Esophagus squamous epithelium (tissue), 5 donors: Measurements from ENCODE around the gene SYNPR. TPM values are rescaled to one million over a fixed set of nuclear protein-coding genes. Genes with fewer than 3 reads are reported as not detected.

Experiments used
- DNase-seq: peaks from one replicate; lab custom pipeline; 2025; lab: John Stamatoyannopoulos, UW
- H3K27ac ChIP-seq, 4 donors: fragments of 200-600 bp; sonication (generic); one replicate each; pipeline ENCODE4 v1.5.1; 2016 to 2019; ENCODE audit warnings: mild to moderate bottlenecking in 1 of 4
- H3K27me3 ChIP-seq, 4 donors: fragments of 200-600 bp; sonication (generic); 1 replicate in 3 of 4; 2 replicates in 1 of 4; pipeline versions ENCODE4 v1.5.1 to v1.6.0; 2017 to 2021; ENCODE audit warnings: antibody characterized with exemption in 1 of 4
- H3K36me3 ChIP-seq, 3 donors: fragments of 200-600 bp; sonication (generic); one replicate each; pipeline ENCODE4 v1.5.1; 2016 to 2019
- H3K4me1 ChIP-seq, 3 donors: fragments of 200-600 bp; sonication (generic); one replicate each; pipeline ENCODE4 v1.5.1; 2017 to 2019
- H3K4me3 ChIP-seq, 4 donors: fragments of 200-600 bp; sonication (generic); 1 replicate in 3 of 4; 2 replicates in 1 of 4; pipeline ENCODE4 v1.5.1; 2016 to 2019; ENCODE audit warnings: mild to moderate bottlenecking in 2 of 4, moderate library complexity in 1 of 4
- H3K9me3 ChIP-seq, 3 donors: fragments of 200-600 bp; sonication (generic); one replicate each; pipeline ENCODE4 v1.5.1; 2016 to 2019
- POLR2A ChIP-seq, 4 donors: fragments of 450-650 bp; IDR thresholded peaks; one replicate each; pipeline ENCODE4 v1.6.1; 2017; ENCODE audit warnings: antibody characterized with exemption in 4 of 4, mild to moderate bottlenecking in 4 of 4, moderate library complexity in 3 of 4
- WGBS, 2 donors: methylation state at CpG; one replicate each; pipeline ENCODE4 v1.1.5; 2018; 5-methylcytosine and 5-hydroxymethylcytosine counted together
- intact Hi-C: fragments of 100-400 bp; cut with DNase I; formaldehyde crosslinking; loops from one replicate; pipeline ENCODE4 v1.15.0; 2022
- total RNA-seq, 4 donors: library from RNA; depleted of rRNA; stranded (reverse); fragments of >200 nt; gene quantifications; one replicate each; pipeline ENCODE4 v1.1.0, GENCODE V29; 2016
- TF ChIP-seq, protein P1 (sequence below), 6 experiments: fragments of 450-650 bp in 4 of 6; fragments of 200-600 bp in 2 of 6; sonication (generic) in 2 of 6; IDR thresholded peaks; one replicate each; pipeline ENCODE4 v1.5.1; 2016 to 2019; ENCODE audit warnings: antibody characterized with exemption in 6 of 6, mild to moderate bottlenecking in 4 of 6, moderate library complexity in 4 of 6
- donor health status: DM: yes; HTN: yes; CAD: no.

Gene SYNPR
- total RNA-seq, 4 donors from 2014 or later, result not detected

DNA sequence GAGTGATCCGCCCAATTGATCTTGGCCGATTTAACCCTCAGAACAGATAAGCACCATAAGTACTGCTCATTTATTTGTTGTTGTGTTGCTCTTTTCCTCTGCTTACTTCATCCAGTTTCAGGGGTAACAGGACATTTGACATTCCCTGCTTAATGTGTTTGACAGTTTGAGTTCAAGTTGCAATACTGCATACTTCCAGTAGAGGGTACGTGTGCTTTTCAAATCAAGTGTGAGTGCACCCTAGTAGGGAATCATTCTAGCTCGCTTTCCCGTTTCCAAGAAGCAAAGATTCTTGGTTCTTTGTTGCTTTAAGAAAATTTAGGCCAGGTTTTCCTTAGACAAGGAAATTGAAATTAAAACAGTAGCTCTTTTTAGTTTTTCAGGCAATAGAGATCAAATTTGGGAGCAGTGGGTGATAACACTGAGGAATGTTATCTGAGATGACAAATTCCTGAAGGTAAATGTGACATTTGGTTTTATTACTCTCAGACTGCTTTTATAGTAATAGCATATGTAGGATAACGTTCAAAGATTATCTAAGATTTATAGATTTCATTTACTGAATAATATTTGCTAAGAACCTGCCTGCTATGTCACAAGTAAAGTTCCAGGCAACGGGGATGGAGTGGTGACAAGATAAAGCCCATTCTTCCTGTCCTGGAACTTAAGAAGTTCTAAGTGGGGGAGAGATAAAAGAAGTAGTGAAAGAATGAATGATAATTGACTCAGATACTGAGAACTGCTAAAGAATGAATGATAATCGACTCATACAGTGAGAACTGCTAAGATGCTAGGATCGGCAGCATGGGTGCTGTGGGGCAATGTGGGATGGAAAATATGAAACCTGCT lies 73.3 kb downstream of the SYNPR start:
- H3K36me3 ChIP-seq, result no peaks in the 10 kb centered on the region
- no peaks in the 10 kb centered on the region for H3K4me1 ChIP-seq
- TF ChIP-seq POLR2A (IDR thresholded peaks at IDR 0.05), result no peak
- TF ChIP-seq, protein P1, sequence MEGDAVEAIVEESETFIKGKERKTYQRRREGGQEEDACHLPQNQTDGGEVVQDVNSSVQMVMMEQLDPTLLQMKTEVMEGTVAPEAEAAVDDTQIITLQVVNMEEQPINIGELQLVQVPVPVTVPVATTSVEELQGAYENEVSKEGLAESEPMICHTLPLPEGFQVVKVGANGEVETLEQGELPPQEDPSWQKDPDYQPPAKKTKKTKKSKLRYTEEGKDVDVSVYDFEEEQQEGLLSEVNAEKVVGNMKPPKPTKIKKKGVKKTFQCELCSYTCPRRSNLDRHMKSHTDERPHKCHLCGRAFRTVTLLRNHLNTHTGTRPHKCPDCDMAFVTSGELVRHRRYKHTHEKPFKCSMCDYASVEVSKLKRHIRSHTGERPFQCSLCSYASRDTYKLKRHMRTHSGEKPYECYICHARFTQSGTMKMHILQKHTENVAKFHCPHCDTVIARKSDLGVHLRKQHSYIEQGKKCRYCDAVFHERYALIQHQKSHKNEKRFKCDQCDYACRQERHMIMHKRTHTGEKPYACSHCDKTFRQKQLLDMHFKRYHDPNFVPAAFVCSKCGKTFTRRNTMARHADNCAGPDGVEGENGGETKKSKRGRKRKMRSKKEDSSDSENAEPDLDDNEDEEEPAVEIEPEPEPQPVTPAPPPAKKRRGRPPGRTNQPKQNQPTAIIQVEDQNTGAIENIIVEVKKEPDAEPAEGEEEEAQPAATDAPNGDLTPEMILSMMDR (IDR thresholded peaks at IDR 0.05), result peak; percentile 65 to 86 (median 81)
- DNase-seq, result no peak
- peaks cover 0 to 44% (median 0%) of the 10 kb centered on the region in 4 donors for H3K27me3 ChIP-seq
- no peaks in the 10 kb centered on the region for H3K9me3 ChIP-seq
- no peak overlapping the region for H3K4me3 ChIP-seq
- intact Hi-C loops, result no loop called here
- 33 to 37% methylated on average over 9 of the region's 9 CpGs for WGBS, 2 donors
- H3K27ac ChIP-seq, result no peak overlapping the region

DNA sequence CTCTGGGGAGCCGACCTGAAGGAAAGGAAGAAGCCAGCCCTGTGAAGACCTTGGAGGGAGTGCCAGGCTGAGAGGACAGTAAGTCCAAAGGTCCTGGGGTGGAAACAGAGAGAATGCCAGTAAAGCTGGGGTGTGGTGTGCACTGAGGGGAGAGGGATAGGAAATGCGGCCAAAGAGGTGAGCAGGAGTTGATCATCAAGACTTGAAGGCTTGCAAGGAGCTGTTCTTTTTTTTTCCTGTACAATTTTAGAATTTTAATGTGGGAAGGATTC lies 73.8 kb downstream of the SYNPR start:
- Histone ChIP-seq H3K9me3 (no peaks in the 10 kb centered on the region), H3K4me1 (no peaks in the 10 kb centered on the region), H3K36me3 (no peaks in the 10 kb centered on the region), H3K4me3 (no peak overlapping the region), H3K27ac (no peak overlapping the region), H3K27me3 (peaks cover 0 to 44% (median 0%) of the 10 kb centered on the region in 4 donors)
- WGBS, 2 donors, result 67 to 75% methylated on average over 2 of the region's 2 CpGs
- intact Hi-C loops, result no loop called here
- TF ChIP-seq POLR2A (IDR thresholded peaks at IDR 0.05), result no peak
- TF ChIP-seq, protein P1 (IDR thresholded peaks at IDR 0.05), result no peak
- no peak for DNase-seq

DNA sequence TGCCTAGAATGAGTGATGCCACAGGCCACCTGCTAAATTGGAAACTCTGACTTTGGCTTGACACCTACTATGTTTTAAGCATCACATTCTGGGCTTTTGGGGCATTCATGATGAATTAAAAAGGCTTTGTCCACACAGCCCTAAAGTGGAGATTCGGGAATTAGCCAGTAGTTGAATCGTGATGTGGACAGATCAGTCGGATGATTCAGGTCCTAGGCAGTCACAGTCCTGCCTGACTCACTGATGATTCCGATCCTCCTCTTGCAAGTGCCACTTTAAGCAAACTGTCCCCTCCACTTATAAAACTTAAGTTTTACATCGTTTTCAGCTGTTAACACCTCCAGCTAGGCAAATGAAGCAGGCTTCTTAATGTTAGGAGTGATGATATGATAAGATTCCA lies 75.3 kb downstream of the SYNPR start:
- Histone ChIP-seq H3K9me3 (no peaks in the 10 kb centered on the region), H3K27ac (no peak overlapping the region), H3K36me3 (no peaks in the 10 kb centered on the region), H3K4me1 (no peaks in the 10 kb centered on the region), H3K27me3 (peaks cover 0 to 41% (median 0%) of the 10 kb centered on the region in 4 donors), H3K4me3 (no peak overlapping the region)
- intact Hi-C loops, result no loop called here
- no peak for DNase-seq
- TF ChIP-seq, protein P1 (IDR thresholded peaks at IDR 0.05), result no peak
- TF ChIP-seq POLR2A (IDR thresholded peaks at IDR 0.05), result no peak
- 49 to 63% methylated on average over 5 of the region's 5 CpGs for WGBS, 2 donors

DNA sequence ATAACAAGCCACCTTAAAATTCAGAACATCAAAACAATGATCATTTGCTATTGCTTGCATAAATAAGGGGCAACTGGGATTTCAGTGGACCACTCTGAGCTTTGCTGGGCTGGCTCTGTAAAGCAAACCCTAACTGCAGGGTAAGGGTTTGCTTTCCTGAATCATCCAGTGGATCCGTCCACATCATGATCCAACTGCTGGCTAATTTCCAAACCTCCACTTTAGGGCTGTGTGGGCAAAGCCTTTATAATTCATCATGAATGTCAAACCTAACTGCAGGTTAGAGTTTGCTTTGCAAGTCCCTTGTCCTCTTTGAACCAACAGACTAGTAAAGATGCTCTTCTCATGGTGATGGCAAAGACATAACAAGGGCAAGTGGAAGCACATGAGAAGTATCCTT lies 76.1 kb downstream of the SYNPR start:
- Histone ChIP-seq H3K36me3 (no peaks in the 10 kb centered on the region), H3K4me1 (no peaks in the 10 kb centered on the region), H3K4me3 (no peak overlapping the region), H3K27ac (no peak overlapping the region), H3K9me3 (no peaks in the 10 kb centered on the region), H3K27me3 (peaks cover 0 to 33% (median 0%) of the 10 kb centered on the region in 4 donors)
- WGBS, 2 donors, result 41 to 58% methylated on average over 1 of the region's 1 CpG
- no peak for TF ChIP-seq POLR2A (IDR thresholded peaks at IDR 0.05)
- TF ChIP-seq, protein P1 (IDR thresholded peaks at IDR 0.05), result no peak
- intact Hi-C loops, result no loop called here
- no peak for DNase-seq

DNA sequence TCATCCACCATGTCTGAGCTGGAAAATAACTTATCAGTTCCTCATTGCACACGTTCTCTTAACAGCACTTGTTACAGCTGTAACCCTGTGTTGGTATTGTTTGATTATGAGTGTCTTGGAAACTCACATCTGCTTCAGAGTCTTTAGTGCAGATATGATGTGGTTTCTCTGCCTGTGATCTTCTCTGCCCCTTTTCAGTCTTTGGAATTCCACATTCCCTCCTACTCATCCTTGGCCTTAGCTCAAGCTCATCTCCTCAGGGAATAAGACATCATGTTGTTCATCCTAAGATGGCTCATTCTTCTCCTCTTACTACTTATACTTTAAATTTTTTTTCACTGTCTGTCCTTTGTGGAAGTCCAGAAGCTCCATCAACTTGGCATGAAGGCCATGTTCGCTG lies 77.7 kb downstream of the SYNPR start:
- H3K4me3 ChIP-seq, result no peak overlapping the region
- H3K36me3 ChIP-seq, result no peaks in the 10 kb centered on the region
- H3K27me3 ChIP-seq, result peaks cover 0 to 21% (median 0%) of the 10 kb centered on the region in 4 donors
- no peak overlapping the region for H3K27ac ChIP-seq
- H3K4me1 ChIP-seq, result no peaks in the 10 kb centered on the region
- intact Hi-C loops, result no loop called here
- WGBS, 2 donors, result 47 to 61% methylated on average over 2 of the region's 2 CpGs
- no peaks in the 10 kb centered on the region for H3K9me3 ChIP-seq
- TF ChIP-seq POLR2A (IDR thresholded peaks at IDR 0.05), result no peak
- TF ChIP-seq, protein P1 (IDR thresholded peaks at IDR 0.05), result no peak
- no peak for DNase-seq
